NCI-H2227 treated with DMSO at 0.1 percent for 48 hours (cell line): Measurements from ENCODE around the gene BRSK2.
"Not testable (repeated sequence)": the region's sequence is repeated elsewhere in the genome, so short reads cannot be mapped to it uniquely, and the experiment has no call there.

Experiments
- DNase-seq: peaks from one replicate; lab custom pipeline; 2025; lab: John Stamatoyannopoulos, UW

Gene BRSK2

GRCh38 chr11:1500466-1501420, 111.0 kb downstream of the BRSK2 start:
- no peak for DNase-seq

- DNase-seq: no peak
Measured at GRCh38 chr11:1501421-1502167, 111.9 kb downstream of the BRSK2 start.

- no peak for DNase-seq
Measured at GRCh38 chr11:1502168-1502953, 112.6 kb downstream of the BRSK2 start.

GRCh38 chr11:1502954-1503707, 113.4 kb downstream of the BRSK2 start:
- DNase-seq: no peak

- DNase-seq: no peak
Measured at GRCh38 chr11:1503708-1504104, 114.0 kb downstream of the BRSK2 start.

- DNase-seq: no peak
Measured at GRCh38 chr11:1504138-1504537, 114.4 kb downstream of the BRSK2 start.

GRCh38 chr11:1504581-1505290, 115.0 kb downstream of the BRSK2 start:
- DNase-seq: no peak

GRCh38 chr11:1505480-1505879, 115.7 kb downstream of the BRSK2 start:
- no peak for DNase-seq

- DNase-seq: no peak
Measured at GRCh38 chr11:1506981-1507380, 117.2 kb downstream of the BRSK2 start.

- DNase-seq: no peak
Measured at GRCh38 chr11:1507381-1508140, 117.8 kb downstream of the BRSK2 start.

- DNase-seq: no peak
Measured at GRCh38 chr11:1508491-1508891, 118.8 kb downstream of the BRSK2 start.

- no peak for DNase-seq
Measured at GRCh38 chr11:1508986-1509385, 119.3 kb downstream of the BRSK2 start.

GRCh38 chr11:1509626-1510255, 120.0 kb downstream of the BRSK2 start:
- no peak for DNase-seq

GRCh38 chr11:1510351-1510750, 120.6 kb downstream of the BRSK2 start:
- DNase-seq: not testable (repeated sequence)

GRCh38 chr11:1510928-1511327, 121.2 kb downstream of the BRSK2 start:
- no peak for DNase-seq

GRCh38 chr11:1511937-1512496, 122.3 kb downstream of the BRSK2 start:
- no peak for DNase-seq
